GM18508 (cell line): ENCODE data around the gene TSHR.

Experiments
- ATAC-seq: cut with Tn5 transposase; IDR thresholded peaks from one replicate; pipeline ENCODE4 v1.9.1; 2021; ENCODE audit warnings: moderate number of reproducible peaks; ENCODE audit not compliant: insufficient read depth, unreplicated experiment

TSHR gene

DNA sequence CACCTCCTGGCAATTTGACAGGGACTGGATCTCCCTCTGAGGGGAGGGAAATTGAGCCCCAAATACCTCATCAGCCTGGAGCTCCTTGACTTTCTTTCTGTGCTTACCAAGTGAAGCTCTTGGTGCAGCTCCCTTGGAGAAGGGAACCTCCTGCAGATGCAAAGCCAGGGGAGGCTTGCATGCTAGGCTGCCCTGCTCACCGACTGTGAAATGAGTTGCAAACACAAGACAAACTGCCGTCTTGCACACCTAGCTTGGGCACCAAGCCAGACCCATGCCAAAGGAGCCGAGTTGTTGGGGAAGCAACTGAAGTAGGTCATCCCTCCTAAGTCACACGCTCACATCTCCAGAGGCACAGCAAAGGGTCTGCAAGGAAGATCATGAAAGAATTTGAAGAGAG, 170.1 kb downstream of the TSHR start:
- ATAC-seq = no peak

DNA sequence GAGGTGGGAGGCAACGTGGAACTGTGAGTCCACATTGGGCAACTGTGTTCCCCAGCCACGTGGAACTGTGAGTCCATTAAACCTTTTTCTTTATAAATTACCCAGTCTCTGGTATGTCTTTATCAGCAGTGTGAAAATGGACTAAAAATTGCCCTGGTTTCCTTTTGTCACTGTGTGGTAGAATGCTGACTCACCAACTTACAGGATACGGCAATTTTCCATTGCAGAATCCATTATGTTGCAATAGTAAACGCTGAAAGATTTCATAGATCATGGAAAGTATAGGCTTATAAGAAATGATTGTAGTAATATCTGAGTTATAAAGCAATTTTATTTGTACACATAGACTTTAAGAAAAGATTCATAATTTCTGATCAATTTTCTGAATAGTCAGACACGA, 172.4 kb downstream of the TSHR start:
- no peak for ATAC-seq

DNA sequence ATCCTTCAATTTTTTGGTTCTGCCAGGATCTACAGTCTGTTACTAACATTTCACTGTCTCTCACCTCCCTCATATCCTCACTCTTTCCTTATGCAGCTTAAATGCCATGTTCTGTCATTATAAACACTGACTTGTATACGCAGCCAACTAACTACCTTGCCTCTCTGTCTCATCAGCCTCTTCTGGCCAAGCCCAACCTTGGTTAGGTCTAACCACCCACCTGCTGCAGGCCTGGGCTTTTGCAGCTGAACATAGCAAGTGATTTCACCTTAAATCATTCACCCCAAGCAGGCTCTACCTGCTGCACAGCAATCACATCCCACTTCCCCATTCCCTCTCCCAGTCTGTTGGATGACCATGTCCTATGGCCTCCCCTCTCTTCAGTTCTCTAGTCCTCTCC, 173.8 kb downstream of the TSHR start:
- no peak for ATAC-seq

DNA sequence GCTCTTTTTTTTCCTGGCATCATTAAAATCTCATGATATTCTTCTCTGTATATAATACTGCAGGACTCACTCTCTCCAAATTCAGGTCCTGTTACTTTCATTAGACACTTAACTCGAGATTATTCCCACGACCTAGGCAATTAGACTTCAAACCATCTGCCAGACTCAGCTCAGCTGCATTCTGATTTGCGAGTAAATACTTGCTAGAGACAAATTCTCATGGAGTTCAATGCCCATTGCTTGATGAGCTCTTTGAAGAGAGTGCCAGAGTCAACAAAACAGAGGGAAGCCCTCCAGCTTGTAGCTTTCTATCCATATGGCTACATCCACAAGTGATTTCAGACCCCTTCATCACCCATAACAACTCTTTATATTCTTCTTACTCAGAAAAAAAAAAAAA, 177.0 kb downstream of the TSHR start:
- no peak for ATAC-seq

DNA sequence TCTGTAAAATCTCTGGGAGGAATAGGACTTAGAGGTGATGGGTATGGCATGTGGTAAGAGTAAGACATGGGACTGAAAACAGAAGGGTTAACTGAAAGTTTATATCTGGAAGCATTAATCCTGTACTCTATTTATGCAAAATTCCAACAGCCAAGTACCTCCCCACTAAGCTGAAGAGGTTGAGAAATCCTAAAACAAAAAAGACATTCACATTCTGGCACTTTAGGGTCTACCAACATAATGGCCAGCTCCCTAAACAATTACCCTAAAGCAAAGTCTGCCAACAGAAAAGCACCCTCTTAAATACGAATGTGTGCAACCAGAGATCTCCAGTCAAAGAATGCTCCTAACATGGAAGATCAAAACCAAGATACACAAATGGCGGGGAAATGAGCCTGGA, 178.0 kb downstream of the TSHR start:
- no peak for ATAC-seq

DNA sequence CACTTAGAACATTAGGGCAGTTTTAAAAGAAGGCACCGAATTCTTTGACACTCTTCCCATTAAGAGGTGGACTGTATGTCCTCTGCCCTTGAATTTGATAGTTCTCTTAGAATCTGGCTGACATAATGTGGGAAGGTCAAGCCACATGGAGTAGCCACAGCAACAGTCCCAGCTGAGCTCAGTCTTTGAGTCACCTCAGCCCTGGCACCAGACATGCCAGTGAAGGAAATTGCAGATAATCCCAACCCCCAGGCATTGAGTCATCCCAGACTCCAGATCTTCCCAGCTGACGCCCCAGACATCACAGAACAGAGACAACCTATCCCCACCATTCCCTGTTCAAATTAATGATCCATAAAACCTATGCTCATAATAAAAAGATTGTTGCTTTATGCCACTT, 181.9 kb downstream of the TSHR start:
- ATAC-seq = no peak

DNA sequence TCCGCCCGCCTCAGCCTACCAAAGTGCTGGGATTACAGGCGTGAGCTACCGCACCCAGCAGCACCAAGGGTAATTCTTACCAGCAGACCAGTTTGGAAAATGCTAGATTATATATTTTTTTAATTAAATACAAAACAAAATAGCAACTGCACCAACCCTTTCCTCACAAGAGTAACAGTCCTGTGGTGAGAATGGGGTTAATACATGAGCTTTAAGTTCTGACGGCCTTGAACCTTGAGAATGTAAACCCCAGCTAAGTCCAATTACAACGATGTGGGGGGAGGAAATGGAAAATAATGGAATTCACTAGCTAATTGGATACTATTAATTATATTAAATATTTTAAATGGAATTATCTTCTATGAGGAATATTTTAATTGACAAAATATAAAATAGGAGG, 183.0 kb downstream of the TSHR start:
- no peak for ATAC-seq

DNA sequence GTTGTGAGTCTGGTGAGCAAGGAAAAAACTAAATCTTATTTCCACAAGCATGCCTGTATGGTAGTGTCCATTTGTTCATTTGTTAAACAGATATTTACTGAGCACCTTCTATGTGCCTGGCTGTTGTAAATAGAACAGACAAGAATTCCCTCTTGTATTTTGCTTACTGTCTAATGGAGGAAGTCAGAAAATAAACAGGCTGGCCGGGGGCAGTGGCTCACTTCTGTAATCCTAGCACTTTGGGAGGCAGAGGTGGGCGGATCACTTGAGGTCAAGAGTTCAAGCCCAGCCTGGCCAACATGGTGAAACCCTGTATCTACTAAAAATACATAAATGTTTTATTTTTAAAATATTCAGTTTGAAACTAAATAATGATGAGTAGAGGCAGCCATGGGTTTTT, 186.0 kb downstream of the TSHR start:
- no peak for ATAC-seq

DNA sequence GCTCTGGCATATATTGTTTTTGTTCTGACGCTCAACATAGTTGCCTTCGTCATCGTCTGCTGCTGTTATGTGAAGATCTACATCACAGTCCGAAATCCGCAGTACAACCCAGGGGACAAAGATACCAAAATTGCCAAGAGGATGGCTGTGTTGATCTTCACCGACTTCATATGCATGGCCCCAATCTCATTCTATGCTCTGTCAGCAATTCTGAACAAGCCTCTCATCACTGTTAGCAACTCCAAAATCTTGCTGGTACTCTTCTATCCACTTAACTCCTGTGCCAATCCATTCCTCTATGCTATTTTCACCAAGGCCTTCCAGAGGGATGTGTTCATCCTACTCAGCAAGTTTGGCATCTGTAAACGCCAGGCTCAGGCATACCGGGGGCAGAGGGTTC, 188.4 kb downstream of the TSHR start:
- ATAC-seq = no peak

DNA sequence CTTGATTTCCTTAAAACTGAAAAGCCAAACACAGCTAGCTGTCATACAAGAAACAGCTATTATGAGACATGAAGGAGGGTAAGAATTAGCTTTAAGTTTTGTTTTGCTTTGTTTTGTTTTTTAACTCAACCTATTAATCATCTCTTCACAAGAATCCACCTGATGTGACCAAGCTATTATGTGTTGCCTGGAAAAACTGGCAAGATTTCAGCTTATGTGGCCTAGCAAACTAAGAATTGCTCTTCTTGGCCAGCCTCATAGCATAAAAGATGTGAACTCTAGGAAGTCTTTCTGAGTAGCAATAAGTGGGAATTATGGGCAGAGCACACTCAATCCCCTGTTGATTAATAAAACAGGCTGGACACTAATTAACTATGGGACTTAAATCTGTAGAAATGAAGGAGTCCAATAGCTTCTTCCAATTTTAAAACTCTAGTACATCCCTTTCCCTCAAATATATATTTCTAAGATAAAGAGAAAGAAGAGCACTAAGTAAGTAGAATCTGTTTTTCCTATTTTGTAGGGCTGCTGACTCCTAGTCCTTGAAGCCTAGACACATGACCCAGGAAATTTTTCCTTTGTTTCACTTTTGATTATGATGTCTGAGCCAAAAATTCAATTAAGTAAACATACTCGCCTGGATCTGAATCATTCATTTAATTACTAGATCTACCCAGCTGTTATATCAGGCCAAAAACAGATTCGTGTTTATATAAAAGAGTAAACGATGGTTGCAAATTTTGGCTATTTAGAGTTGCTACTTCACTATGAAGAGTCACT, 189.6 kb downstream of the TSHR start:
- no peak for ATAC-seq

DNA sequence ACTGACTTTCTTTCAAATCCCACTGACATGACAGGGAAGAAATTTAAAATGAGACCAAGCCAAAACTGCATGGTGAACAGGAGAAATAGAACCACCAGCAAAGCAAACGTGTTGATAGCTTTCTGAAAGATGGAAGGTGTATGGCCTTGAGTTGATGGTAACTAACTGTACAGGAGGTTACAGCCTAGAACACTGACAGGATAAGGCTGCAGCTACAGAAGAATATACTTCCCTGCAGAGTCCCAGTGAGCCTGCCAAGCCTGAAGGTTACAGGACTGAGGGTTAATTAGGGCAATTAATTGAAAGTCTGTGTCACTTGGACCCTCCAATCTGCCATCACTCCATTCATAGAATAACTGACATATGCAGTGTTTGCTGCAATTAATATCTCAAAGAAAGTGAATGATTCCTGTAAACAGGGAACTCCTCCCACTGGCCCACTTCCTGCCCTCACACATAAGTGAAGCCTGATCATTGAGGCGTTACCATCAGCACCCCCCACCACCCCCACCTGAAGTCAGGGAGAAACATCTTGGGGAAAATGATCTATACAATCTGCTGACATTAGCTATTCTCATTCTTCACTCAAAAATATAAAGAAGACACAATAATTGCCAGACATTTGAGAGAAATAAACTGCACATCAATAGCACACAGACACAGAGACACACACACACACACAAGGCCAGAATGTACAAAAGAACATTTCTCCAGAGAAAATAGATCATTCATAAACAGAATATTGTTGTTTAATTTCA, 191.9 kb downstream of the TSHR start:
- ATAC-seq = peak; percentile 60

DNA sequence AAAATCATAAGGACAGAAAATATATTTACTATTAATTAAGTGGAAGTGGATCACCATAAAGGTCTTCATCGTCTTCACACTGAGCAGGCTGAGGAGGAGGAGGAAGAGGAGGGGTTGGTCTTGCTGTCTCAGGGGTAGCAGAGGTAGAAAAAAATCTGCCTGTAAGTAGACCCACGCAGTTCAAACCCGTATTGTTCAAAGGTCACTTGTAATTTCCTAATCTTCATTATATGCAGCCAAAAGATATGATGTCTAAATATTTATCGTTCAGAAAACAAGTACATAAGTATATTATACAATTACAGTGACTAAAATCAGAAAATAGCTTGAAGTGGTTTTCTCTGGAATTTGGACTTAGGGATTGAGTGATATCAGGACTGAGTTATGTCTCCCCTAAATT, 193.2 kb downstream of the TSHR start:
- no peak for ATAC-seq

DNA sequence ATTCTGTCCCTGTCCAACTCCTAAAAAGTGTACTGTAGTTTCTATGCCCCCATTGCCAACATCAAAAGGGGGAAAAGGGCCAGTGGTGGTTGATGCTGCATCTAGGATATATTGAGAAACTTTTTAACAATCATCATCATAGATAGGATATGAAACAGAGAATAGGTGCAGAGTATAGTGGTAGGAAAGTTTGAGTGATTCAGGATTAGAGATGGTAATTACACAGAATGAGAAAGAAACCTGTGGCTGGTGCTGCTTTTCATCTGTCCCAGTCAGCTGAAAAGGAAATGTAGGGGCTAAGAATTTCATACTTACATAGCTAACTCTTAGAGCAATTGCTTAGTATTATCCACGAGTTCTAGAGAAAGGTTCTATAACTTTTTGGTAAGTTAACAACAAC, 197.8 kb downstream of the TSHR start:
- ATAC-seq = no peak

DNA sequence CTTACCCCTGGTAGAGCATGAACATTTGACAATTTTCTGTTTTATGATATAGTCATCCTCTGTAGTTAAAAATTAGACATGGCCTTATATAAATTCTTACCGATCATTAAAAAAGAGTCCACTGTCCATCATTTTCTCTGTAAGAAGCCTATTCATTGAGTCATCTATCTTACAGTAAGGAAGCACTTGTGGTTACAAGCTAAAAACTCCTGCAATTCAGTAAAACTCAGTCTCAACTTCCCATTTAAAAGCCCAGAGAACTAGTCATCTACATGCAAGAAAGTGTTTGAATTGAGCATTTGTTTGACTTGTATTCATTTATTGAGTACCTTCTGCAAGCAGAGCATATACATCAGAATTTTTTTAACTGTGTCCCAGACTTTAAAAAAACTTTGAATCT, 202.0 kb downstream of the TSHR start:
- no peak for ATAC-seq

DNA sequence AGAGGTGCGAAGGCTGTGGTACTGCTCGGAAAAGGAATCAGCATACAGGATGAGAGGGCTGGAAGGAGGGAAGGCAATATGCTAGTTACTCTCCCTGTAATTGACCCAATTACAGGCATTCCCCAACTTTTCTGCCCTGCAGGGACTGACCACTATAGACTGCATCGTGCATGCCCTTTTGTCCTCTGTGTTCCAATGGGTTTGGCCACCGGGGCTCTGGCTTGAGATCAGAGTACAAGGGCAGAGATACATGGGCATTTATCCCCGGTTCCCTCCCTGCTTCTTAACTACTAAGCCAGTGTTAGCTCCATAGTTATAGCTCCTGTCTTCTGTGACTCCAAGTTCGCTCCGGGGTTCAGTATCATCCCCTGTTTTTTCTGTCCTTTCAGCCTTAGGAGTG, 205.7 kb downstream of the TSHR start:
- ATAC-seq = no peak

DNA sequence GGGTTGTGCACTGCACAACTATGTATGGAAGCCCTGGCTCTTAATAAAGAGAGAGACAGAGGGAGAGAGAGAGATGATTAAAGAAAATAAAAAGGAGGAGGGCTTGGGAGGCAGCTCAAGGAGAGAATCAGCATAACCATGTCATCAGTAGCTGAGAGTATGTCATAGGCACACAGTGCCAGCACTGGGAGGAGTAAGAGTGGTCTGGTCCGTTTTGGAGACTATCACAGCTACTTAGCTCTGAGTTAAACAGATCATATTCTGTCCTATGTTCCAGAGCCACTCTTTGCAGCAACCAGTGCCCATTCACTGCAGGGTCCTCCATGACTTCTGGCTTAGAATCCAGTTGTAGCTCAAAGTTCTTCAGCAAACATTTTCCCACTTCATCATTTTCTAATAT, 206.3 kb downstream of the TSHR start:
- ATAC-seq = no peak

DNA sequence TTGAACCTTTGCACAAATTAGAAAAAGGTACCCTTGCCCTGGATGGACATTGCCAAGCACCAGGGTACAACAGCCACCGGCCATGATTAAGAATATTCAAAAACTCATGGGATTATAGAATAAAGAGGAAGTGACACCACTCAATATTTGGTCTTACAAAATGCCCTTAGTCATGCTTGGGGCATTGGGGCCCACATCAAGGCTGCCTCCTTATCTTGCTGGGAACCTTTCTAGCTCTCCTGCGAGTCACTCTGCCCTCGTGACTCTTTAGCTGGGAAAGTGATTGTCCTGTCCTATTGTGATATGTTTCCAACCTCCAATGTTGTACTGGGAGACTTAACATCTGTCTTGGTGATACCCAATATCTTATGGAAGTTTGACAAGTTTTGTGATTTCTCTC, 207.5 kb downstream of the TSHR start:
- no peak for ATAC-seq

DNA sequence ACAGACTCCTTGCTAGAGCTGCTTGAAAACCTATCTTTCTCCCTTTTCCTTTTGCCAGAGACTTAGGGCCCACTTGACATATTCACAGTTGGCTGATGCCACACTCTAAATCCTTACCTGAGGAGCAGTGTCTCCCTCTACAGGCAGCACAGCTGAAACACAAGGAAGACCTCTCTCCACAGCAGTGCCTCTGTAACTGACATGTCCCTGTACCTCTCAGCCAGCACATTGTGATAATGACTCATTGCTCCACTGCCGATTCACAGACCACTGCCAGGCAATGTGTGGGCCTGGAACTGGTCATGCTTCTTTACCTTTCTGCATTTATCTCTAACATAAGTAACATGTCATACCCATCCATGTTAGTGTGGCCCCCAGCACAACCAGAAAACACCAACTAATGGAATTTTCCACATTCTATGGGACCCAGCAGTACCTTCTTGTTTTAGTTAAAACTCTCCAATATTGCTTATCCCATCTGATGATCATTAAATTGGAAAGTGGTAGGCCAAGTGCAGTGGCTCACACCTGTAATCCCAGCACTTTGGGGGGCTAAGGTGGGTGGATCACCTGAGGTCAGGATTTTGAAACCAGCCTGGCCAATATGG, 208.8 kb downstream of the TSHR start:
- peak; percentile 93 for ATAC-seq

DNA sequence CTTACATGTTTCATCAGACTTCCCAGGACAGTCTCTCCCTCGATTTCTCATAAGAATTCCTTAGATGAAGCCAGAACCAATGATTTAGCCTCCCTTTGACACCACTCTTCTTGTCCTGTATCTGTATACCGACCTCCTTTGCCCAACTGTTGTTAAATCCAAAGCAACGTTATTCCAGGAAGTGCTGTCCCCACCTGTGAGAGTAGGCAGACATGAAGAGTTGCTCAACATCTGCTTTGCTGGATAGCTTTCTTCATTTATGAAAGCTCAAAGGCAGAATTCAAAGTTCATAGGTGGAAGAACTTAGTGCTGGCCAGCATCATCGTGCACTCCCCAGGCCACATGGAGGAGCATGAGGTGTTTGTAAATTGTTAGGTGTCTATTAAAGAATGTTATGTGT, 209.8 kb downstream of the TSHR start:
- no peak for ATAC-seq

DNA sequence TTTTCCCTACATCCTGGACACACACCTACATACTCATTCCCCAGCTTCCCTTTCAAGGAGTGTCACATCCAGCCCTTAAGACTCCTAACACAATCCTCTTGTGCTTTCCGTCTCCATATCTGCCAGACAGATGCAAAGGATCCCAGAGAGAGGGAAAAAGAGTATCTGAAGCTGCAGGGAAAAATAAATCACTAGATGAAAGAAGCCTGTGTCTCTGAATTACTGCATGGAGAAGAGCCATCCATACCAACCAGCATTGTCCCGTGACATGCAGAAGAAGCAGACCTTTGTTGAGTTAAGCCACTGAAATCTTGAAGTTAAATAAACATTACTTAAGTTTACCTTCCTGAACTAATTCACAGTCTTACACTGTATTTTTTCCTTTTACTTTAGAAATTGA, 210.7 kb downstream of the TSHR start:
- ATAC-seq = no peak

DNA sequence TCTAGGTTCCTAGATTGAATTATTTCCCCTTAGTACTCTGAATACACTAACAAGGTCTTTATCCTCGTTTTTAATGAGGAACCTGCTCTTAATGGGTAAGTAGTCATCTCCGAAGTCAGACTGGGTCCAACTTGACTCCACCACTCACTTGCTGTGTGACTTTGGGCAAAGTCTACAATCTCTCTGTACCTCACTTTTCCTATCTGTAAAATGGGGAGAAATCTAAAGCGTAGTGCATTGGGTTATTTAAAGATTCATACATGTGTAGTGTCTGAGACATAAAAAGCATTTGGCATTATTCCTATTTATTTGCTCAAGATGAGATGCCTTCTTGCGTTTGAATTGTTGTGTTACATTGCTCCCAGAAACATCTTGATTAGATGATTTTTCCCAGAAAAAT, 213.8 kb downstream of the TSHR start:
- no peak for ATAC-seq

DNA sequence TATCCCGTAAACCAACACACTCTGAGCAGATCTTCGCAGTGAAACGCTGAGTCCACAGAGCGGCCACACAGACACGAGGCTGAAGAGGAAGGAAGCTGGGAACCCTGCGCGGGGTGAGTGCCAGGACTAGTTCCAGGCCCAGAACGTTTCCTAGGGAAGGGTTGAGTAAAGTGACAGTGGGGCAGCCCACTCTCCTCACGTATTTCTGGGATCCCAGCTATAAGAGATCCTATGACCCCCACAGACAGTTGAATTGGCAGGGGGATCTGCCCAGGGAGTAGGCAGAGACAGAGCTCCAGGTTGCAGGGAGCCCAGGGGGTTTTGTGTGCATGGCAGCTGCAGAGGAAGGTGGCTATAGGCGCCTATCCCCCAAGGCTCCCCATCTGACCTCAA, 214.3 kb downstream of the TSHR start:
- ATAC-seq = peak; percentile 6
